ENCODE data around the gene MFSD12.

MFSD12 gene

DNA sequence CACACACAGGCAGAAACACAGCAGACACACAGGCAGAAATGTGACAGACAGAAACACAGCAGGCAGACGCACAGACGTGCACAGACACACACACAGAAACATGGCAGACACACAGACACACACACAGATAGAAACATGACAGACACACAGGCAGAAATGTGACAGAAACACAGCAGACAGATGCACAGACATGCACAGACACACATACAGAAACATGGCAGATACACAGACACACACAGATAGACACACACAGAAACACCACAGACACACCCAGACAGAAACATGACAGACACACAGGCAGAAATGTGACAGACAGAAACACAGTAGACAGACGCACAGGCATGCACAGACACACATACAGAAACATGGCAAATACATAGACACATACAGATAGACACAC is 48.0 kb upstream of the MFSD12 start:
- Histone ChIP-seq H3K27ac (replicated peaks) (no peak overlapping the region), H3K4me3 (replicated peaks; ENCODE audit: insufficient read depth, low read length) (no peak overlapping the region), H3K27me3 (ENCODE audit: insufficient read depth, poor library complexity, severe bottlenecking) (peaks cover 11% of the 10 kb centered on the region)
- DNase-seq (ENCODE audit: low read depth in 1 of 2, low spot score in 1 of 2): no peak
- TF ChIP-seq SPI1 (IDR thresholded peaks at IDR 0.05; ENCODE audit: borderline replicate concordance, low read depth): no peak
- no peak for TF ChIP-seq POLR2AphosphoS5 (IDR thresholded peaks at IDR 0.05; ENCODE audit: low read depth)
- TF ChIP-seq, protein P1, sequence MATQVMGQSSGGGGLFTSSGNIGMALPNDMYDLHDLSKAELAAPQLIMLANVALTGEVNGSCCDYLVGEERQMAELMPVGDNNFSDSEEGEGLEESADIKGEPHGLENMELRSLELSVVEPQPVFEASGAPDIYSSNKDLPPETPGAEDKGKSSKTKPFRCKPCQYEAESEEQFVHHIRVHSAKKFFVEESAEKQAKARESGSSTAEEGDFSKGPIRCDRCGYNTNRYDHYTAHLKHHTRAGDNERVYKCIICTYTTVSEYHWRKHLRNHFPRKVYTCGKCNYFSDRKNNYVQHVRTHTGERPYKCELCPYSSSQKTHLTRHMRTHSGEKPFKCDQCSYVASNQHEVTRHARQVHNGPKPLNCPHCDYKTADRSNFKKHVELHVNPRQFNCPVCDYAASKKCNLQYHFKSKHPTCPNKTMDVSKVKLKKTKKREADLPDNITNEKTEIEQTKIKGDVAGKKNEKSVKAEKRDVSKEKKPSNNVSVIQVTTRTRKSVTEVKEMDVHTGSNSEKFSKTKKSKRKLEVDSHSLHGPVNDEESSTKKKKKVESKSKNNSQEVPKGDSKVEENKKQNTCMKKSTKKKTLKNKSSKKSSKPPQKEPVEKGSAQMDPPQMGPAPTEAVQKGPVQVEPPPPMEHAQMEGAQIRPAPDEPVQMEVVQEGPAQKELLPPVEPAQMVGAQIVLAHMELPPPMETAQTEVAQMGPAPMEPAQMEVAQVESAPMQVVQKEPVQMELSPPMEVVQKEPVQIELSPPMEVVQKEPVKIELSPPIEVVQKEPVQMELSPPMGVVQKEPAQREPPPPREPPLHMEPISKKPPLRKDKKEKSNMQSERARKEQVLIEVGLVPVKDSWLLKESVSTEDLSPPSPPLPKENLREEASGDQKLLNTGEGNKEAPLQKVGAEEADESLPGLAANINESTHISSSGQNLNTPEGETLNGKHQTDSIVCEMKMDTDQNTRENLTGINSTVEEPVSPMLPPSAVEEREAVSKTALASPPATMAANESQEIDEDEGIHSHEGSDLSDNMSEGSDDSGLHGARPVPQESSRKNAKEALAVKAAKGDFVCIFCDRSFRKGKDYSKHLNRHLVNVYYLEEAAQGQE (IDR thresholded peaks at IDR 0.05; ENCODE audit: insufficient replicate concordance, low read depth): no peak
- TF ChIP-seq, protein P2, sequence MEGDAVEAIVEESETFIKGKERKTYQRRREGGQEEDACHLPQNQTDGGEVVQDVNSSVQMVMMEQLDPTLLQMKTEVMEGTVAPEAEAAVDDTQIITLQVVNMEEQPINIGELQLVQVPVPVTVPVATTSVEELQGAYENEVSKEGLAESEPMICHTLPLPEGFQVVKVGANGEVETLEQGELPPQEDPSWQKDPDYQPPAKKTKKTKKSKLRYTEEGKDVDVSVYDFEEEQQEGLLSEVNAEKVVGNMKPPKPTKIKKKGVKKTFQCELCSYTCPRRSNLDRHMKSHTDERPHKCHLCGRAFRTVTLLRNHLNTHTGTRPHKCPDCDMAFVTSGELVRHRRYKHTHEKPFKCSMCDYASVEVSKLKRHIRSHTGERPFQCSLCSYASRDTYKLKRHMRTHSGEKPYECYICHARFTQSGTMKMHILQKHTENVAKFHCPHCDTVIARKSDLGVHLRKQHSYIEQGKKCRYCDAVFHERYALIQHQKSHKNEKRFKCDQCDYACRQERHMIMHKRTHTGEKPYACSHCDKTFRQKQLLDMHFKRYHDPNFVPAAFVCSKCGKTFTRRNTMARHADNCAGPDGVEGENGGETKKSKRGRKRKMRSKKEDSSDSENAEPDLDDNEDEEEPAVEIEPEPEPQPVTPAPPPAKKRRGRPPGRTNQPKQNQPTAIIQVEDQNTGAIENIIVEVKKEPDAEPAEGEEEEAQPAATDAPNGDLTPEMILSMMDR (IDR thresholded peaks at IDR 0.05; ENCODE audit: insufficient read depth, low read length): no peak
- TF ChIP-seq GABPA (IDR thresholded peaks at IDR 0.05; ENCODE audit: low read depth): no peak

GRCh38 chr19:3604987-3605343 is 47.6 kb upstream of the MFSD12 start:
- peaks cover 11% of the 10 kb centered on the region for H3K27me3 ChIP-seq (ENCODE audit: insufficient read depth, poor library complexity, severe bottlenecking)

GRCh38 chr19:3604227-3604986 is 47.0 kb upstream of the MFSD12 start:
- H3K27me3 ChIP-seq (ENCODE audit: insufficient read depth, poor library complexity, severe bottlenecking): peaks cover 11% of the 10 kb centered on the region
- H3K27ac ChIP-seq (replicated peaks): no peak overlapping the region
- no peak for DNase-seq (ENCODE audit: low read depth in 1 of 2, low spot score in 1 of 2)
- H3K4me3 ChIP-seq (replicated peaks; ENCODE audit: insufficient read depth, low read length): no peak overlapping the region
- TF ChIP-seq, protein P2 (IDR thresholded peaks at IDR 0.05; ENCODE audit: insufficient read depth, low read length): no peak
- TF ChIP-seq GABPA (IDR thresholded peaks at IDR 0.05; ENCODE audit: low read depth): no peak
- TF ChIP-seq, protein P1 (IDR thresholded peaks at IDR 0.05; ENCODE audit: insufficient replicate concordance, low read depth): no peak
- TF ChIP-seq POLR2AphosphoS5 (IDR thresholded peaks at IDR 0.05; ENCODE audit: low read depth): no peak
- TF ChIP-seq SPI1 (IDR thresholded peaks at IDR 0.05; ENCODE audit: borderline replicate concordance, low read depth): no peak

More at GRCh38 chr19:3604987-3605343, 47.6 kb upstream of the MFSD12 start:
- DNase-seq (ENCODE audit: low read depth in 1 of 2, low spot score in 1 of 2): no peak
- TF ChIP-seq SPI1 (IDR thresholded peaks at IDR 0.05; ENCODE audit: borderline replicate concordance, low read depth): no peak
- TF ChIP-seq, protein P1 (IDR thresholded peaks at IDR 0.05; ENCODE audit: insufficient replicate concordance, low read depth): no peak
- TF ChIP-seq, protein P2 (IDR thresholded peaks at IDR 0.05; ENCODE audit: insufficient read depth, low read length): no peak
- TF ChIP-seq GABPA (IDR thresholded peaks at IDR 0.05; ENCODE audit: low read depth): no peak
- TF ChIP-seq POLR2AphosphoS5 (IDR thresholded peaks at IDR 0.05; ENCODE audit: low read depth): no peak
- H3K27ac ChIP-seq (replicated peaks): no peak overlapping the region
- no peak overlapping the region for H3K4me3 ChIP-seq (replicated peaks; ENCODE audit: insufficient read depth, low read length)
